Activated naive CD4-positive, alpha-beta T cell treated with anti-CD3 and anti-CD28 coated beads, Interleukin-2, amount 50 U/mL, for 16 hours (primary cell): ENCODE results near the gene HOXD13.

Source experiments
- DNase-seq: peaks from one replicate; pipeline ENCODE4 v3.0.0-alpha.2; 2020

Gene HOXD13

GRCh38 chr2:176133389-176133788, 40.9 kb downstream of the HOXD13 start:
- DNase-seq: no peak

- no peak for DNase-seq
These were observed 41.5 kb downstream of the HOXD13 start for GRCh38 chr2:176134035-176134434.

- no peak for DNase-seq
These were observed 42.5 kb downstream of the HOXD13 start for GRCh38 chr2:176135035-176135440.

- no peak for DNase-seq
These were observed 44.1 kb downstream of the HOXD13 start for GRCh38 chr2:176136374-176137251.

GRCh38 chr2:176137252-176137580, 44.7 kb downstream of the HOXD13 start:
- no peak for DNase-seq

GRCh38 chr2:176137906-176138305, 45.4 kb downstream of the HOXD13 start:
- no peak for DNase-seq

- no peak for DNase-seq
These were observed 46.0 kb downstream of the HOXD13 start for GRCh38 chr2:176138526-176138922.

- no peak for DNase-seq
These were observed 46.6 kb downstream of the HOXD13 start for GRCh38 chr2:176138923-176139660.

GRCh38 chr2:176139661-176140512, 47.4 kb downstream of the HOXD13 start:
- no peak for DNase-seq

GRCh38 chr2:176140513-176141317, 48.2 kb downstream of the HOXD13 start:
- DNase-seq: peak; percentile 63

- no peak for DNase-seq
These were observed 49.8 kb downstream of the HOXD13 start for GRCh38 chr2:176142281-176142680.
